ENCODE data around the gene BRCA1.

GRCh38 chr17:43042025-43042628 is 83.0 kb downstream of the BRCA1 start:
- TF ChIP-seq YY1 (IDR thresholded peaks at IDR 0.05; ENCODE audit: insufficient read depth, insufficient read length) = no peak
- TF ChIP-seq ZNF274 (IDR thresholded peaks at IDR 0.05; ENCODE audit: low read depth, low read length) = no peak
